HL-60 (cell line): ENCODE data around the gene GP9.

Source experiments
- CTCF ChIP-seq: IDR thresholded peaks from one replicate; pipeline ENCODE4 v1.5.1; 2011; ENCODE audit warnings: low read length, control low read depth, inconsistent platforms; ENCODE audit not compliant: insufficient read depth
- GABPA ChIP-seq: IDR thresholded peaks from 2 replicates; pipeline ENCODE4 v1.6.1; 2012; ENCODE audit warnings: low read depth
- POLR2AphosphoS5 ChIP-seq: IDR thresholded peaks from 2 replicates; pipeline ENCODE4 v1.6.1; 2012; ENCODE audit warnings: low read depth
- REST ChIP-seq: IDR thresholded peaks from 2 replicates; pipeline ENCODE4 v1.6.1; 2012; ENCODE audit warnings: low read depth; ENCODE audit not compliant: insufficient replicate concordance

GRCh38 chr3:129106866-129107565 lies 46.4 kb downstream of the GP9 start:
- TF ChIP-seq REST = no peak
- TF ChIP-seq GABPA = no peak
- no peak for TF ChIP-seq CTCF
- no peak for TF ChIP-seq POLR2AphosphoS5
